AG09319 (cell line): ENCODE results near the gene ASB3.

ENCODE experiments used
- DNase-seq: peaks from one replicate; pipeline ENCODE4 v3.0.0-alpha.2; 2010; ENCODE audit warnings: low read depth; ENCODE audit errors: extremely low read depth
- TF ChIP-seq, protein P1 (sequence below): IDR thresholded peaks from 2 replicates; pipeline ENCODE4 v1.5.1; 2011; ENCODE audit warnings: low read depth, mild to moderate bottlenecking, inconsistent platforms, low read length, moderate library complexity

The ASB3 gene

DNA sequence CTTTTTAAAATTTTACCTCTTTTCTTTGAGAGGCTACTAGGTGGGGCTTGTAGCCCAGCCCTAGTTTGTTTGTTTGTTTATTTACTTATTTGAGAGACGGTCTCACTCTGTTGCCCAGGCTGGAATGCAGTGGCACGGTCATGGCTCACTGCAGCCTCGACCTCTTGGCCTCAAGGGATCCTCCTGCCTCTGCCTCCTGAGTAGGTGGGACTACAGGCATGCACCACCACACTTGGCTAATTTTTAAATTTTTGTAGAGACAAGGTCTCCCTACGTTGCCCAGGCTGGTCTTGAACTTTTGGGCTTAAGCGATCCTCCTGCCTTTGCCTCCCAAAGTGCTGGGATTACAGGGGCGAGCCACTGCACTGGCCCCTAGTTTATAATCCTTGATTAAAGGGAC lies 35.1 kb upstream of the ASB3 start:
- no peak for DNase-seq
- TF ChIP-seq, protein P1, sequence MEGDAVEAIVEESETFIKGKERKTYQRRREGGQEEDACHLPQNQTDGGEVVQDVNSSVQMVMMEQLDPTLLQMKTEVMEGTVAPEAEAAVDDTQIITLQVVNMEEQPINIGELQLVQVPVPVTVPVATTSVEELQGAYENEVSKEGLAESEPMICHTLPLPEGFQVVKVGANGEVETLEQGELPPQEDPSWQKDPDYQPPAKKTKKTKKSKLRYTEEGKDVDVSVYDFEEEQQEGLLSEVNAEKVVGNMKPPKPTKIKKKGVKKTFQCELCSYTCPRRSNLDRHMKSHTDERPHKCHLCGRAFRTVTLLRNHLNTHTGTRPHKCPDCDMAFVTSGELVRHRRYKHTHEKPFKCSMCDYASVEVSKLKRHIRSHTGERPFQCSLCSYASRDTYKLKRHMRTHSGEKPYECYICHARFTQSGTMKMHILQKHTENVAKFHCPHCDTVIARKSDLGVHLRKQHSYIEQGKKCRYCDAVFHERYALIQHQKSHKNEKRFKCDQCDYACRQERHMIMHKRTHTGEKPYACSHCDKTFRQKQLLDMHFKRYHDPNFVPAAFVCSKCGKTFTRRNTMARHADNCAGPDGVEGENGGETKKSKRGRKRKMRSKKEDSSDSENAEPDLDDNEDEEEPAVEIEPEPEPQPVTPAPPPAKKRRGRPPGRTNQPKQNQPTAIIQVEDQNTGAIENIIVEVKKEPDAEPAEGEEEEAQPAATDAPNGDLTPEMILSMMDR, result no peak

DNA sequence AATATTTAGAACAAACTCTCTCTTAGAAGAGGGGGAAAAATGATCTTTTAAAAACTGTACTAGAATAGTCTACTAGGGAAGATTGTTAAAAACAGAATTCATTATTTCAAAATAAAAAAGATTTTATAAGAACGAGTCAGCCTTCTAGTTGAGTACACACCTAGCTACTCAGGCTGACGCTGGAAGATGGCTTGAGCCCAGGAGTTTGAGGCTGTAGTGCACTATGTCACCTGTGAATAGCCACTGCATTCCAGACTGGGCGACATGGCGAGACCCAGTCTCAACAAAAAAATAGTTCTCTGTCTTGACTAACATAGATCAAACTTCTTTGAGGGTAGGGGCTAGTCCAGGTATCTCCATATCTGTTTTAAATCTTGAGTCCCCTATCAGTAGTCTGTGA lies 34.0 kb upstream of the ASB3 start:
- TF ChIP-seq, protein P1, result no peak
- no peak for DNase-seq

DNA sequence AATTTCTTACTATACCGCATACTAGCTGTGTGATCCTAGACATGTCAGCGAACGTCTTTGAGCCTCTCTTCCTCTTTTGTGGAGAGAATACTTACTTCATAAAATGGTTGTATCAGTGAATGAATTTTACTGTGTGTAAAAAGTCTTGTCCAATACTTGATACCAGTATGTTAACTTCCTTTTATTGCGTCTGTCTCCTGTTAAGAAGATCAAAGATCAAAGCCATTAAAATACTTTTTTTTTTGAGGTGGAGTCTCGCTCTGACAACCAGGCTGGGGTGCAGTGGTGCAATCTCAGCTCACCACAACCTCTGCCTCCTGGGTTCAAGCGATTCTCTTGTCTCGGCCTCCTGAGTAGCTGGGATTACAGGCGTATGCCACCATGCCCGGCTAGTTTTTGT lies 33.3 kb upstream of the ASB3 start:
- TF ChIP-seq, protein P1, result no peak
- no peak for DNase-seq

DNA sequence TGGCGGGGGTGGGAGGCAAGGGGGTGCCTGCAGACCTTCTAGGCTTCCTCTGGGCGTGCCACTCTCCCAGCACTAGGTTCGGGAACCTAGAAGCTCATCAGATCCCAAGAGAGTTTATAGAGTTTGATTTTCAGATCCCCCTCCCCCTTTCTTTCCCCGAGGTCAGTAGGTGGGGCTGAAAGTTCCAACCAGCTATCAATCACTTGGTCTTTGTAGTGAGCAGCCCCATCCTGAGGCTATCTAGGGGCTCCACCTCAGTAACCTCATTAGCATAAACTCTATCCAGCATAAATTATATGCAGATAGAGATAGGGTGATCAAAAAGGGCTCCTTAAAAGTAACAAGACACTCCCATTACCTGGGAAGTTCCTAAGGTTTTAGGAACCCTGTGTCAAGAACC lies 32.9 kb upstream of the ASB3 start:
- DNase-seq, result no peak
- TF ChIP-seq, protein P1, result no peak

DNA sequence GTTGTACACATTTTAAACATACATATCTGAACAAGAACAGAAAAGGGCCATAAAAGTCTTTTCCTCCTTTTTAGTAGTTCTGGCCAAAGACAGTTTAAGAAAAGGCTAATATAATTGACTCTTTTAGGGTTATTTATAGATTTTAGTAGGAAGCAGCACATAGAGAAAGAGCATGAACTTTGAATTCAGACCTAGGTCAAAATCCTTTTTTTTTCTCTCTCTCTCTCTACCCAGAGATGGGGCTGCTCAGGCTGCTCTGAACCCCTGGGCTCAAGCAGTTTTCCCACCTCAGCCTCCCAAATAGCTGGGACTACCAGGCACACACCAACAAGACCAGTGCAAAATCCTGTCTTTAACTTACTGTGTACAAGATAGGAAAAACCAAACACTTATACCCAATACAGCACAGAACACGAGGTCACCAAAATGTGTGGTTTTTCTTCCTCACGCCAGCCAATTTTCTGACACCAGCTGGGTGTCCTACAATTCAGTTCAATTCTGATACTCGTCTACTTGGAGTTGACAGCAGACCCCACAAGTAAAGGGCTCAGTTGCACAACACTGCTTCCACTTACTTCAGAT lies 32.2 kb upstream of the ASB3 start:
- TF ChIP-seq, protein P1, result no peak

DNA sequence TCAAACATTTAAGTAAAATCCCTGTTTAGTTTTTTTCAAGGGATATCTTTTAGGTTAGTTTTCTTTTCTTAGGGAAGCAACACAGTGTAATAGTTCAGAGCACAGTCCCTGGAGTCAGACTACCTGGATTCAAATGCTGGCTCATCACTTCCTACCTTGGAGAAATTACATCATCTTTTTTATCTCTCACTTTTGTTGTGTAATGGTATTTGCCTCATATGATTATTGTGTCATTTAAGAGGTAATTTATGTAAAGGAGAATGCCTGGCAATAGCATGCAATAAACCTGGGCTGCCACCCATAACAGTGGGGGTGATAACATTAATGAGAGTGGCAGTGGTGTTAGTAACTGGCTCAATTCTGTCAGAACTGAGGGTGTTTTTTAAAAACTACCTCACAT lies 26.4 kb upstream of the ASB3 start:
- TF ChIP-seq, protein P1, result no peak
- no peak for DNase-seq

More for the DNA sequence above, 32.2 kb upstream of the ASB3 start:
- no peak for DNase-seq

DNA sequence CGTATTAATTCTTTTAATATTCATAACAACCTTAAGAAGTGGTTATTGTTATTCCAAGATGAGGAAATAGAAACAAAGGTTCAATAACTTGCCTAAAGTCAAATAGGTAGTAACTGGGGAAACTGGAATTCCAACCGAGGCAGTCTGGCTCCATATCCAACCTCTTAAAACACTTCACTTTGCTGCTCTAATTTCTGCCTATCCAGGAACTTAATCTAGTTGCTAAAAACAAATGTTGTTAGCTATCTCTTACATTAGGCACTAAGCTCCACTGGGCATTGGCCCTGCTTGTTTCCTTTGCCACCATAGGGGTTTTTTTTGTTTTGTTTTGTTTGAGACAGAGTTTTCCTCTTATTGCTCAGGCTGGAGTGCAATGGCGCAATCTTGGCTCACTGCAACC lies 24.8 kb upstream of the ASB3 start:
- TF ChIP-seq, protein P1, result no peak
- no peak for DNase-seq
